ENCODE measurements around the gene MPRIP. TPM values are rescaled to one million over a fixed set of nuclear protein-coding genes. Genes with fewer than 3 reads are reported as not detected.

MPRIP gene
- total RNA-seq, 1 donor from 2014 or later: 102 TPM

DNA sequence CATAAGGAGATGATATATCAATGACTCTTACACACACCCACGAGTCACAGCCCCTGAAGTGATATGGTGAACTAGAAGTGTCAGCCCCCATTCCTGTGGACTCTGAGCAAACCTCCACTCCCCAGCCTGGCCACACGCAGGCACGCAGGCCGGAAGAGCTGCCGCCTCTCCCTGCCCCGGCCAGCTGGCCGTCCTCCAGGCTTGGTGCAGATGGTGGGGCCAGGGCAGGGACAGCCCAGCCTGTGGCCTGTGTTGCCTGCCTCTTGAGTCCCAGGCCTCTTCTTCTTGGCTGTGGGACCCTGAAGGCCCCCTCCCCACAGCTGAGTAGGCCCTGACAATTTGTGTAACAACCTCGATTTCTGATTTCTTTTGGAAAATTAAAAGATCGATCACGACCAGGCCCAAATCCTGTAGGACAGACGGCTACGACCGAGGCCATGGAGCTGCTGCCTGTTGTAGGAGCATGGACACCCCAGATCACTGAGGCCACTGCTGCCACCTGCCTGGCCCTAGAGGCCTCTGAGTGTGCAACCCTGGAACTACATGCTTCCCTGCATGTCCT lies 10.0 kb upstream of the MPRIP start:
- TF ChIP-seq, protein P1, sequence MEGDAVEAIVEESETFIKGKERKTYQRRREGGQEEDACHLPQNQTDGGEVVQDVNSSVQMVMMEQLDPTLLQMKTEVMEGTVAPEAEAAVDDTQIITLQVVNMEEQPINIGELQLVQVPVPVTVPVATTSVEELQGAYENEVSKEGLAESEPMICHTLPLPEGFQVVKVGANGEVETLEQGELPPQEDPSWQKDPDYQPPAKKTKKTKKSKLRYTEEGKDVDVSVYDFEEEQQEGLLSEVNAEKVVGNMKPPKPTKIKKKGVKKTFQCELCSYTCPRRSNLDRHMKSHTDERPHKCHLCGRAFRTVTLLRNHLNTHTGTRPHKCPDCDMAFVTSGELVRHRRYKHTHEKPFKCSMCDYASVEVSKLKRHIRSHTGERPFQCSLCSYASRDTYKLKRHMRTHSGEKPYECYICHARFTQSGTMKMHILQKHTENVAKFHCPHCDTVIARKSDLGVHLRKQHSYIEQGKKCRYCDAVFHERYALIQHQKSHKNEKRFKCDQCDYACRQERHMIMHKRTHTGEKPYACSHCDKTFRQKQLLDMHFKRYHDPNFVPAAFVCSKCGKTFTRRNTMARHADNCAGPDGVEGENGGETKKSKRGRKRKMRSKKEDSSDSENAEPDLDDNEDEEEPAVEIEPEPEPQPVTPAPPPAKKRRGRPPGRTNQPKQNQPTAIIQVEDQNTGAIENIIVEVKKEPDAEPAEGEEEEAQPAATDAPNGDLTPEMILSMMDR (conservative IDR thresholded peaks at IDR 0.05; ENCODE audit: low read depth, low read length): no peak
- no peak for DNase-seq (ENCODE audit: low read depth)
- H3K4me3 ChIP-seq (ENCODE audit: low read depth, low read length): no peak overlapping the region

DNA sequence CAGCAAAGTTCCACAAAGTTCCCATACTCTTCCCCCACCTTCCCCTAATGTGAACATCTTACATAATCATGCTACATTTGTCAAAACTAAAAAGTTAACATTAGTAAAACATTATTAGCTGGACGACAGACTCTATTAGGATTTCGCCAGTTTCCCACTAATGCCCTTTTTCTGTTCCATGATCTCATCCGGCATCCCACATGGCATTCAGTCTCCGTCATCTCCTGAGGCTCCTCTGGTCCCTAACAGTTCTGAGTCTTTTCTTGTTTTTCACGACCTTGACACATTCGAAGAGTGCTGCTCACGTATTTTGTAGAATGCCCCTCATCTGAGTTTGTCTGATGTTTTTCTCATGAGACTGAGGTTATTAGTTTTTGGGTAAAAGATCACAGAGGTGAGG lies 8.8 kb upstream of the MPRIP start:
- TF ChIP-seq, protein P1 (conservative IDR thresholded peaks at IDR 0.05; ENCODE audit: low read depth, low read length): no peak
- H3K4me3 ChIP-seq (ENCODE audit: low read depth, low read length): no peak overlapping the region
- no peak for DNase-seq (ENCODE audit: low read depth)

DNA sequence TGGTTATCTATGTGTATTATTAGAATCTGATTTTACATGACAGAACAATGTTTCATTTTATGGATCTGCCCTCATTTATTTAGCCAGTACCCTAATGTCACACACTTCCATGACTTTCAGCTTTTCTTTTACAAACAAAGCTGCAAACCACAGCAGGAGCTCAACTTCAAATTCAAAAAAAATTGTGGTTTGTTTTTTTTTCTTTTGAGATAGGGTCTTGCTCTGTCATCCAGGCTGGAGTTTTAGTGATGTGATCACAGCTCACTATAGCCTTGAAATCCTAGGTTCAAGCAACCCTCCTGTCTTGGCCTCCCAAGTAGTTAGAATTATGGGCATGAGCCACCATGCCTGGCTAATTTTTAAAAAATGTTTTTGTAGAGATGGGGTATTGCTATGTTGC lies 8.2 kb upstream of the MPRIP start:
- TF ChIP-seq, protein P1 (conservative IDR thresholded peaks at IDR 0.05; ENCODE audit: low read depth, low read length): no peak
- H3K4me3 ChIP-seq (ENCODE audit: low read depth, low read length): no peak overlapping the region
- no peak for DNase-seq (ENCODE audit: low read depth)

DNA sequence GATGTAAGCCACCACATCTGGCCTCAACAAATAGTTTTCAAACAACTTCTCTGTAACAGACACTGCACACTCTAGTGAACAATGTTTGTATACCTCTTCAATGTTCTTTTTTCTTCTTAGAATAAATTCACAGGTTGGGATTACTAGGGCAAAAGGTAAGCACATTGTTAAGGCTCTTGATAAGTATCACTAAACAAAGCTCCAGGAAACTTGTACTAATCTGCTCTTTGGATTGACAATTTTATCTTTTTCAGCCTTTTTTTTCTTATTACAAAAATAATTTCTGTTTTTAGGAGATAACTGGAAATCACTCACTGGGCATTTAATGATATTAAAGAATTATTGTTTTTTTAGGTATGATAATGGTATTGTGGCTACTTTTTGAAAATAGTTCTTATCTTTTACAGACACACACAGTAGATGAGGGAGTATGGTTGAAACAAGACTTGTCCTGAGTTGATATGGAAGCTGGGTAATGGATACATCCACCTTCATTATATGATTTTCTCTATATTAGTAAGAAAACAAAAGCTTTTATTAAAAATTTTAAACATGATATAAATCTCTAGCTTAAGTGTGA lies 7.7 kb upstream of the MPRIP start:
- DNase-seq (ENCODE audit: low read depth): no peak

DNA sequence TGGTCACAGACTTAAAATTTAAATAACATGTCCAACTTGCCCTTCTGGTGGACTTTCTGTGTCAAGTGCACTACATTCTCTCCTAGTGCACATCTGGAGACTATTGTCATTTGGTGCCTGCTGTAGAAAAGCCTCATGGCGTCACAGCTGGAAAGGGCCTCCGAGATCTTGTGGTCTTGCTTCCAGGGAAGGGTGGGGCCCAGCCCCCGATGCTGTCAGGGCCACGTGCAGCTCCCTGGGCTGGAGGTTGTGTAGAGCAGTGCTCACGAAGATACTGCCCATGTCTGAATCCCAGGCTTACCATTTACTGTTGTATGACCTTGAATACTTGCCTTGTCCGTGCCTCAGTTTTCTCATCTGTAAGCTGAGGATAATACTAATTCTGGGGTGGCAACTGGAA lies 6.8 kb upstream of the MPRIP start:
- TF ChIP-seq, protein P1 (conservative IDR thresholded peaks at IDR 0.05; ENCODE audit: low read depth, low read length): no peak
- no peak overlapping the region for H3K4me3 ChIP-seq (ENCODE audit: low read depth, low read length)
- DNase-seq (ENCODE audit: low read depth): no peak

More for the DNA sequence above, 7.7 kb upstream of the MPRIP start:
- no peak overlapping the region for H3K4me3 ChIP-seq (ENCODE audit: low read depth, low read length)
- TF ChIP-seq, protein P1 (conservative IDR thresholded peaks at IDR 0.05; ENCODE audit: low read depth, low read length): no peak

DNA sequence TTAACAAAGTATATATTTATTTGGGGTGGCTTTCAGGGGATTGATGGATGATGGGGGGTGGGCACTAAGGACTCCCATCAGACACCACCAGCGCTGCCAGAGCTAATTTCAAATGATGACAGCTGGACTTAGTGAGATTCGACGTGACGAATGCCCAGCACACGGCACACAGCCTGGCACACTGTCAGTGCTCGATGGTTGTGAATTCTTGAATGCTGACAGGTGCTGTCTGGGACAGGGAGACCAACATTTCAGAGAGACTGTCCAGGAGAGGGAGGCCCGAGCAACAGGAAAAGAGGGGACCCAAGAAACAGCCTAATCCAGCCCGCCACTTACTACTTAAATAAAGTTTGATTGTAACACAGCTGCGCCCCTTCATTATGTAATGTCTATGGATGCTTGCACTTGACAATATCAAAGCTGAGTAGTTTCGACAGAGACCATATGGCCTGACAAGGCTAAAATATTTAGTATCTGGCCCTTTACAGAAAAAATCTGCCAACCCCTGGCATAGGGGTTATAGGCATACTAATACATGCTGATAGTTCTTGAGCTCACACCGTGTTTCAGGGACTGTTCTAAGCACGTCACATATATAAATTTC lies 6.2 kb upstream of the MPRIP start:
- TF ChIP-seq, protein P1 (conservative IDR thresholded peaks at IDR 0.05; ENCODE audit: low read depth, low read length): no peak
- DNase-seq (ENCODE audit: low read depth): no peak
- no peak overlapping the region for H3K4me3 ChIP-seq (ENCODE audit: low read depth, low read length)

All from epithelial cell of proximal tubule (primary cell).